NCI-H1436 (cell line): Measurements from ENCODE around the gene UFSP1.
"Not testable (repeated sequence)": the region's sequence is repeated elsewhere in the genome, so short reads cannot be mapped to it uniquely, and the experiment has no call there.

Experiments used
- DNase-seq: peaks from one replicate; lab custom pipeline; 2025; lab: John Stamatoyannopoulos, UW

The UFSP1 gene

GRCh38 chr7:100859856-100860255 is 29.7 kb downstream of the UFSP1 start:
- DNase-seq, result no peak

- DNase-seq, result no peak
These were observed 32.6 kb downstream of the UFSP1 start for GRCh38 chr7:100856871-100857282.

- no peak for DNase-seq
These were observed 34.0 kb downstream of the UFSP1 start for GRCh38 chr7:100855515-100855914.

GRCh38 chr7:100854899-100855298 is 34.6 kb downstream of the UFSP1 start:
- DNase-seq, result not testable (repeated sequence)

- DNase-seq, result no peak
These were observed 35.2 kb downstream of the UFSP1 start for GRCh38 chr7:100854146-100854895.

- peak; percentile 84 for DNase-seq
These were observed 37.3 kb downstream of the UFSP1 start, which contains the start of gene SLC12A9 for GRCh38 chr7:100852048-100852872. Gene SLC12A9 (plus strand): TSS chr7:100852713. CDS start chr7:100854198, 1,485 bp downstream.

- DNase-seq, result no peak
These were observed 42.2 kb downstream of the UFSP1 start for GRCh38 chr7:100847360-100847759.

- no peak for DNase-seq
These were observed 48.9 kb downstream of the UFSP1 start for GRCh38 chr7:100840470-100841100.

- no peak for DNase-seq
These were observed 50.2 kb downstream of the UFSP1 start for GRCh38 chr7:100839361-100839760.
